NK-92 (cell line): Measurements from ENCODE around the gene LIM2.

Source experiments
- DNase-seq: peaks from one replicate; lab custom pipeline; 2025; ENCODE audit not compliant: unreplicated experiment; lab: John Stamatoyannopoulos, UW

Gene LIM2

GRCh38 chr19:51396175-51396574 lies 8.4 kb upstream of the LIM2 start:
- no peak for DNase-seq

DNA sequence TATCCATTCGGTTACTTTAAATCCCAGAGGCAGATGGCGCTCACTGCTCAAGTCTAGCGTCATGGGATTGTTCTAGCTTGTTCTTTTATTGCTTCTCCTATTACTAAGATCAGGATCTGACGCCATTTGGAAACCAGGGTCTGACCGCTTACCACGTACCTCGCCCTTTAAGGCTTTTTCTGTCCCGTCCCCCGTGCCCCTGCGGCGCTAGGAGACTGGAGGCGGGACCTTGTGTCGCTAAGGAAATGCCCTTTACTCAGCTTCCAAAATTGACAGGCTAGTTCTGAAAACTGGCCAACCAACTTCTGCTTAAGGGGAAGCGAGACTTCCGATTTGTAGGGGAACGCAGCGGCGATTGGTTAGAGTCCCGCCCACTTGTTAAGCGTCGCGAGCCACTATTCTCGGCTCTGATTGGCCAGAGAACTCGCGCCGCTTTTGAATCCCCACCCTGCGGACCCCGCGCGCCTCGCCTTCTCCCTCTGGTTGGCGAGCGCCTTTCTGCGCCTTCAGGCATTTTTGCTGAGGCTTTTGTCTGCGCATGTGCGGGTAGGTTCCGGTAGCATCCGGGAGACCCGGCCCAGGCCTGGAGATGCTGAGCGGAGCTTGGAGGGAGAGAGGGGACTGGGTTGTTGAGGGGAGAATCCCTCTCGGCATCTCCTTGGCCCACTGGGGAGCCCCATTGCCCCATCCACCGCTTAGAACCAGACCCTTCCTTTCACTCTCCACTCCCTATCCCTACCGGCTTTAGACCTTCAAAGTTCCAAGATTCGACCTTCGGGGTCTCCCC lies 6.5 kb upstream of the LIM2 start:
- DNase-seq, result peak; percentile 72

DNA sequence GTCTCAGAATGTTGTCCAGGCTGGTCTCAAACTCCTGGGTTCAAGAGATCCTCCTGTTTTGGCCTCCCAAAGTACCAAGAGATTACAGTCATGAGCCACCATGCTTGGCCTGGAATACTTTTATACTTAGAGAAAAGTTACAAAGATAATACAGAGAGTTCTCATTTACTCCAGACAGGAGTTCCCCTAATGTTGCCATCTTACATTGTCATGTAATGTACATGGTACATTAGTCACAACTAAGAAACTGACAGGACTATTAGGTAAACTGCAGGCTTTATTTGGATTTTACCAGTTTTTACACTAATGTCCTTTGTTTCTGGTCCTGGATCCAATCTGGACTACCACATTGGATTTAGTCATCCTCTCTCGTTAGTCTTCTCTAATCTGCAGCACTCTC lies 4.9 kb upstream of the LIM2 start:
- DNase-seq, result no peak

GRCh38 chr19:51391073-51391611 lies 3.4 kb upstream of the LIM2 start:
- DNase-seq, result no peak

GRCh38 chr19:51389143-51389542 lies 1.4 kb upstream of the LIM2 start:
- DNase-seq, result no peak

DNA sequence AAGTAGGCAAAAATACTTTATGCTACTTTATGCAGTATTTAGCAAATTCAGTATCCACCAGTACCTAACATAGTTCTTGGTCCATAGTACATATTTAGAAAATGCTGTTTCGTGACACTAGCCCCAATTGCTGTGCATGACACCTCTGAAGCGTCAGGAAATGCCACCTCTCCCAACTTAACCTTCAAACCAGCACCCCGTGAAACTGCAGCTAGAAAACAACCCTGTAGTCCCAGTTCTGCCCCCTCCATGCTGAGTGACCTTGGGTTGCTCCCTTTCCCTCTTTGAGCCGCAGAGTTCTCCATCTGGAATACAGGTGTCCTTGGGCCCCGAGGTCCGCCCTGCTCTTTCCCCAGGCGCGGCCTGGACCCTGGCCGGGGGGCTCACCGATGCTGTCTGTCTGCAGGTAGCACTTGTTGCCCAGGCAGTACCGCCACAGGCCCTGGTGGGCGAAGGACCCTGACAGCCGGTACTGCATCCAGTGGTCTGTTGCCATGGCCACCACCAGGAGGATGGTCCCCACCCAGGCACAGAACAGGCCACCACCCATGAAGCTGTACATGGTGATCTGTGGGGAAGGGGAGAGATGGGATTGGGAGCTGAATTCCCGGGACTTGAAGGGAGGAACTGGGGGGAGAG lies 773 bp downstream of the LIM2 start:
- DNase-seq, result no peak

- DNase-seq, result no peak
These were observed 5.8 kb downstream of the LIM2 start for GRCh38 chr19:51382004-51382403.

DNA sequence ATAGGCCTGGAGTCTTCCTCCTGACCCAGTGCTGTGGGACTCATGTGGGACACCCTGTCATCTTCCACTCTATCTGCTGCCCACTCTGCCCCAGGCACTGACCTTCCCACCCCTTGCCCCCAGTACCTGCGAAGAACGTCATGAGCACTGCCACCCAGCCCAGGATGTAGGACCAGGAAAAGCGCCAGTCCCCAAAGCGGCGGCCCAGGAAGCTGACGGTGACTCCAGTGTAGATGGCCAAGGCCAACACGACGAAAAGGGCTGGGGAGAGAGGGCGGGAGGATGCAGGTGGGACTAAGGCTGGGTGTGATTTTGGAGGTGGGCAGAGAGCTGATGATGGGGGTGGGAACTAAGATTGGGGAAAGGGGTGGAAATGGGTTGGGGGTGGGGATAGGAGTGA lies 7.4 kb downstream of the LIM2 start:
- DNase-seq, result no peak

GRCh38 chr19:51377422-51377821 lies 10.4 kb downstream of the LIM2 start:
- DNase-seq, result no peak

DNA sequence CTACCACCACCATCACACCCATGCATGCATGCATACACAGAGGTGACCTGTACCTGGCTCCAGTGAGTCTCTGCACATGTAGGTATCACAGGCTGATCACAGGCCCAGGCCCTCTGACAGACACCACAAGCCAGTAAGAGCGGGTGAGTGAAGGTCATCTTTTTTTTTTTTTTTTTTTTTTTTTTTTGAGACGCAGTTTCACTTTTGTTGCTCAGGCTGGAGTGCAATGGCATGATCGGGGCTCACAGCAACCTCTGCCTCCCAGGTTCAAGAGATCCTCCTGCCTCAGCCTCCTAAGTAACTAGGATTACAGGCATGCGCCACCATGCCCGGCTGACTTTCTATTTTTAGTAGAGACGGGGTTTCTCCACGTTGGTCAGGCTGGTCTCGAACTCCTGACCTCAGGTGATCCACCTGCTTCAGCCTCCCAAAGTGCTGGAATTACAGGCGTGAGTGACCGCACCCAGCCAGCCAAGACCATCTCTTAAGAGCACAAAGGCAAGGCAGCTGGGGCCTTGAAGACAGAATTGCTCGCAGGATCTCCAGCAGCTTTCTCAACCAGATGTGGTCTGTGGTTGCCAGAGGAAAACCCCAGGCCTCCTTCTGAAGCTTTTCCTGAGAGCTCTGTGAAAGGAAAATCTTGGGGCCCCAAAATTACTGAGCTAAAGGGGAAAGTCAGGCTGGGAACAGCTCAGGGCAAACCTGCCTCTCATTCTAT lies 12.1 kb downstream of the LIM2 start:
- no peak for DNase-seq

- DNase-seq, result no peak
These were observed 14.9 kb downstream of the LIM2 start, which contains the start of gene NKG7 for GRCh38 chr19:51372649-51373504. Gene NKG7 (minus strand): TSS chr19:51372654. CDS start chr19:51372535, 119 bp downstream.

- DNase-seq, result no peak
These were observed 15.6 kb downstream of the LIM2 start for GRCh38 chr19:51372021-51372648.

GRCh38 chr19:51371186-51371690 lies 16.5 kb downstream of the LIM2 start:
- DNase-seq, result no peak

- no peak for DNase-seq
These were observed 17.5 kb downstream of the LIM2 start for GRCh38 chr19:51370230-51370629.

DNA sequence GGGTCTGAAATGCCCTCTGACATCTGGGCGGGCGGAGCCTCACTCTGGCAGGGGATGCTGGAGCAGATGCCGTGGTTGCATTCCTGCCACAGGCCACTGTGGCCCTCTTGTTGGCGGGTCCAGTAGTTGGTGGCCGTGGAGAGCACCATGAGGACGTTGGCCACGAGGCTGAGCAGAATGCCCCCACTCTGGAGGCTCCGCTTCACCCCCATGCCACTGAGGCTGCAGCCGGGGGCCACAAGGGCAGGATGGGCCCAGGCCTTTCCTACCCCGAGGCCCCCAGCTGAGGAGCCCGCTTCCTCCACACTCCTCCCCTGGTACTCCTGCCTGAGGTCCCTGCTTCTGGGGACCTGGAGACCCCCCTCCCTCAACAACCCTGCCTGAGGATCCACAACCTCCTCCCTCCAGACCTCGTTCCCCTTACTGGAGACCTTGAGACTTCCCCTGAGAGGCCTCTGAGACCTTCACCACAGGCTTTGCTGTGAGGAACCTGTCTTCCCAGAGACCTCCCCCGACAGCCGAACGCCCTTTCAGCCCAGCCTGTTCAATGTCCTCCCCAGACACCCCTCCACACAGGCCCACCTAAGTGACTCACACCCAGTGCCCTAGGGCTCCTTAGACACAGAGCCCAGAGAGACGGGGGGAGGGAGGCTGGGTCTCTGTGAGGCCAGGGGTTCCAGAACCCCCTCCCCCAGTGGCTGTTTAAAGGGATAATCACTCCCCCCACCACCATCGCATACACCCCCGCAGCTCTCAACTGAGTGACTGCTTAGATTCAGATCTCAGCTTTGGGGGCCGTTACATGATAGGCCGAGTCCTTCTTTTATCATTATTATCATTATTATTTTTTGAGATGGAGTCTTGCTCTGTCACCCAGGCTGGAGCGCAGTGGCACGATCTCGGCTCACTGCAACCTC lies 19.1 kb downstream of the LIM2 start, which contains the start of gene CLDND2:
Gene CLDND2 (minus strand): TSS at position 638 of the 917 bp plus-strand sequence. CDS start 426 bp downstream, at position 212.
- DNase-seq, result no peak

DNA sequence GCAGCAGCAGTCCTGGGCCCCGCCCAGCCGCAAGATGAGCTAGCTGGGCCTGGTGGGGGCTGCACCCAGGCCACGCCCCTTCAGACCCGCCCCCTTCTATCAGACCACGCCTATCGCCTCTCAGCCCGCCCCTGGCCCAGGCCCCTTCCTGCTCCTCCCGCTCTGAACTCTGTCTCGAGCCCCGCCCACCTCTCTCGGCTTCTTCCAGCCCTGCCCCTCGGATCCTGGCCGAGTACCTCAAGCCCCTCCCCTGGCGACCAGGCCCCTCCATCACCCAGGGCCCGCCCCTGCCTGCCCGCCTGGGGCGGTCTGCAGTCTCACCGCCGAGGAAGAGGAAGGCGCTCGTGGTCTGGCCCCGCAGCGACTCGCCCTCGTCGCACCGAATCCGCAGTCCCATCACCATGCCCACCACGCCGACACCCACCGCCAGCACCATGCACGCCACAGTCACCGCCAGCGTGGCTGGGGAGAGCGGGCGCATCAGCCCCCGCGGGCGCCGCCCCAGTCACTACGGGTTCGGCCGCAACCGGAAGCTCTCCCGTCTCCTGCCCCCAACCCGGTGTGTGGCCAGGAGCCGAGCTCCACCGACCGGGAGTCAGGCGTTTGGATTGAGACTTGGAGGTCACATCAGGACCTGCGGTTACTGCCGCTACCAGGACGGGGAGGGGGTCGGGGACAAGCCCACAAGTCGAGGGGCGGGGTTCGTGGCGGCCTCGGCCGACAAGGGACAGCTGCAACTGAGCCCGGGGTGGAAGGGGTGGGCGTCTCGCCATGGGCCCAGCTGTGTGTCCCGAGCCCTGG lies 20.0 kb downstream of the LIM2 start:
- peak; percentile 79 for DNase-seq

DNA sequence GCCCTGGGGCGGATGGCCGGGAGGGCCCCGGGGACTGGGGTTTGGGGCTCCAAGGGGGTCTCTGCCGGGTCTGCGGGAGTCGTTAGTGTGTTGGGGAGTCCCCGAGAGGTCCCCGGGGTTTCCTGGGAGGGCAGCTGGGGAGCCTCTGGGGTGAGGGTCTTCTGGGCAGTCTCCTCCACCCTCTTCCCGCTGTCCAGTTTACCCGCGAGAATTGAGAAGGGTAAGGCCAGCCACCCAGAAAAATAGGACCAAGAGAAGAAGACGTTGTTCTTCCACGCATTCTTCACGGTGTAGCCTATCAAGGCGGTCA lies 20.6 kb downstream of the LIM2 start:
- no peak for DNase-seq
